Cerebellar nuclear complex (tissue), 1 donor: ENCODE data around the gene GPR89B.
"Not testable (repeated sequence)": the region's sequence is repeated elsewhere in the genome, so short reads cannot be mapped to it uniquely, and the experiment has no call there.

ENCODE experiments used
- DNase-seq, 2 experiments: peaks; one replicate each; lab custom pipeline; 2025; lab: John Stamatoyannopoulos, UW

Gene GPR89B

DNA sequence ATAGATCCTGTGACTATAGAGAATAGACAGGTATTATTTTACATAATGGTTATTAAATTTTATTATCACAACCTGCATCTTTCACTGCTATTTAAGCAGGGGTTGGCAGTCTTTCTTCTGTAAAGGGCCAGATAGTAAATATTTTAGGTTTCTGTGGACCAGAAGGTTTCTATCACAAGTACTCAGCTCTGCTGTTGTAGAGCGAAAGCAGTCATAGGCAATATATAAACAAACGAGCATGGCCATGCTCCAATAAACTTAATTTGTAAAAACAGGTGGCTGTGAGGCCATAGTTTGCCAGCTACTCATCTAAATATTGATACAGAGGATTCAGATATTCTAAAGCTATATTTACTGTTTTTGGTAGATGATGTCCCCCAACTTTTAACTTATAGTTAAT, 12.2 kb downstream of the GPR89B start:
- not testable (repeated sequence) for DNase-seq

- DNase-seq = not testable (repeated sequence)
Measured at GRCh38 chr1:147942563-147942962, 14.3 kb downstream of the GPR89B start.

DNA sequence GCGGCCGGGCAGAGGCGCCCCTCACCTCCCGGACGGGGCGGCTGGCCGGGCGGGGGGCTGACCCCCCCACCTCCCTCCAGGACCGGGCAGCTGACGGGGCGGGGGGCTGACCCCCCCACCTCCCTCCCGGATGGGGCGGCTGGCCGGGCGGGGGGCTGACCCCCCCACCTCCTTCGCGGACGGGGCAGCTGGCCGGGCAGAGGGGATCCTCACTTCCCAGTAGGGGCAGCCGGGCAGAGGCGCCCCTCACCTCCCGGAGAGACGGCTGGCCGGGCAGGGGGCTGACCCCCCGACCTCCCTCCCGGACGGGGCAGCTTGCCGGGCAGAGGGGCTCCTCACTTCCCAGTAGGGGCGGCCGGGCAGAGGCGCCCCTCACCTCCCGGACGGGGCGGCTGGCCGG, 21.3 kb downstream of the GPR89B start:
- not testable (repeated sequence) for DNase-seq

DNA sequence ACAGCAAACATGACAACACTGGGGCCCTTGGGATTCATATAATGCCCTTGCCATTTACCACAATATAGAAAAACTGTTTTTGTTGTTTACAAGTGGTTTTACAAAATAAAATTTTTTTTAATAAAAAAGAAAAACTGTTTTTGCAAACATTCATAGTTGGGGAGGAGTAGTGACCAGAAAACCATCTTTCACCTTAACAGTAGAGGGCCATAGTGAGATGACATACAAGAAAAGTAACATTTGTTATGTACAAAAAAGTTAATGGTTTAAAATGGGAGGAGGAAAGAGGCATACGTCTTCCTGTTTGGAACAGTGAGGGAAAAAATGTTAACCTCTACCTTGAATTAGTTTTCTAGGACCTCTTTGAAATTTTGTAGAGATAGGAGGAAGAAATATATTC, 30.7 kb downstream of the GPR89B start:
- not testable (repeated sequence) for DNase-seq

DNA sequence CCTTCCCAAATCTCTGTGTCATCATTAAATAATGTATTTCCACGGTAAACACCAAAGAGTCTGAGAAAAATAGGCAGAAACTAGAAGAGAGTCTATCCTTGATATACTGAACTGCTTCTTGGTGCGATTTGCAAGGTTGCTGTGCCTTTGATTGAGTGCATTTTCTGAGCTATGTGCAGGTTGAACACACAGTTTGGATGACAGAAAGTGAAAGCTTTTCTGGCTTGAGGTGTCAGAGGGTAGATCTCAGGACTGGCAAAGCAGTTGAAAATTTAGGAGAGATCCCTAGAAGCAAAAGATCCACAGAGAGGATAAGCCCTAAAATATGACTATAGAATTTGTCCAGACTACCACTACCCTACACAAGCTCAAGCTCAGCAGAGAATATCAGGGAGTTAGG, 31.5 kb downstream of the GPR89B start:
- not testable (repeated sequence) for DNase-seq

- DNase-seq = not testable (repeated sequence)
Measured at GRCh38 chr1:147964575-147964974, 36.4 kb downstream of the GPR89B start.

DNA sequence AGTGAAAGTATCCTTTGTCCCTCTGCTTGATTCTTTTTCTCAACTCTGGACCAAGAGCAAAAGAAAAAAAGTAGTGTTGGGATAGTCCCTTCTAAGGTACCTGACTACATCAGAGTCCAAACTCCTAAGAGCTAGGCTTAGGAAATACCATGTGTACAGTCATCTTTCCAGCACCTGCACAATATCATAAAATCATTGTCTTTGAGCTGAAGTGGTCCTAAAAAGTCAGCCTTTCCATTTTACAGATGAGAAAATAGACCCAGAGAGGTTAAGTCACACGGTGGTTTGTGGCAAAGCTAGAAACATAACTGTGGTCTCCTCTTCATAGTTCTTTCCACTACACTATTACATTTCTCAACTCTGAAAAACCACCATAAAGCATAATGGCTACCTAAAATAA, 38.4 kb downstream of the GPR89B start:
- DNase-seq = not testable (repeated sequence)

DNA sequence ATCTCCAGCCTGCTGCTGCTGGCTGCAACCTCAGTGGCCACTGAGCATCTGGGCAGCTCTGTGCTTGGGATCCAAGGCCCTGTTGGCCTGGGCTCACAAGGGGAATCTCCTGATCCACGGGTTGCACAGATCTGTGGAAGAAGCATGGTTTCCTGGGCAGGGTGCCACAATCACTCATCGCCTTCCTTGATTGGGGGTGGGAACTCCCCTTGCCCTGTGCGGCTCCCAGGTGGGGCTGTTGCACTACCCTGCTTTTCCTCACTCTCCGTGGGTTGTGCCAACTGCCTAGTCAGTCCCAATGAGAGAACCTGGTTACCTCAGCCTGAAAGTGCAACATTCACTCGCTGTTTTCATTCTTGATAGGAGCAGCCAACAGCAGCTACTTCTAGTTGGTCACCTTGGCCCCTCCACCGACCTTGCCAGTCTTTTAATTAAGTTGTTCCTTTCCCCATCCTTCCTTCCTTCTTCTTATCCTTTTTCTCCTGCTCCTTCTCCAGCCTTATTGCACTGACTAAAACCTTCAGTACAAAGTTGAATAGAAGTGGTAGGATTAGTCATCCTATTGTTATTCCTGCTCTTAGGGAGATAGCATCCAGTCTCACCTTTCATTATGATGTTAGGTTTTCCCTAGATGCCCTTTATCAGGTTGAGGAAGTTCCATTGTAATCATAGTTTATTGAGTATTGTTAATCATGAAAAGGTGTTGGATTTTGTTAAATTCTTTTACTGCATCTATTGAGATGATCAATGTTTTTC, 50.9 kb downstream of the GPR89B start:
- DNase-seq = not testable (repeated sequence)

- DNase-seq = not testable (repeated sequence)
Measured at GRCh38 chr1:147985374-147985773, 57.2 kb downstream of the GPR89B start.

DNA sequence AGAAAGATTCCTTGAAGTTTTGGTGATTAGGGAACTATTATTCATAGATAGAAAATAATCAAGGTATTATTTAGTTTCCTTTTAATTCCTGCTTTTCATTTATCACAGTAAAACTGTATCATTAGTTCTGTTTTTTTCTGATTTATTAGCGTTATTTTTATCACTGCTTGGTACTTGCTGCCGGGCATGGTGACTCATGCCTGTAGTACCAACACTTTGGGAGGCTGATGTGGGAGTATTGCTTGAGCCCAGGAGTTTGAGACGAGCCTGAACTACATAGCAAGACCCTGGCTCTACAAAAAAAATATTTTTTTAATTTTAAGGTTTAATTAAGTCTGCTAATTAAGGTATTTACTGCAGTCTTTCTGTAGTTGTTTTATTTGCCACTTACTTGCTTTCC, 59.7 kb downstream of the GPR89B start:
- not testable (repeated sequence) for DNase-seq

- not testable (repeated sequence) for DNase-seq
Measured at GRCh38 chr1:147992916-147993315, 64.7 kb downstream of the GPR89B start.

DNA sequence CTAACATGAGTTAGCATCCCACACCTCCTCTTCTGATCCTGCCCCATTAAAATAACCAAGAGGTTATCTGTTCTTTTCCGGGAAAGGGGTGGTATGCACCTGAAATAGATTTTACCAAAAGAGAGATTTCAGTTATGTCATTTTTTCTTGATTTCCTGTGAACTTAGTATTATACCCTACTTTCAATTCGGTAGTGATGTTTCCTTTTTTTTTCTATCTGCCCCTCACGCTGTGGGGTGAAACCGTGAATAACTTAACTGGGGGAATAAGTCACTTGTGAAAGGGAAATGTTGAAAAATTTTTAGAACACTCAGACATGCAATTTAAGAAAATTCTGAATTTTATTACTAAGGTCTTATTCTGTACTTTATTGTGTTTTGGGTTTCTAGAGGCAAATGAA, 65.2 kb downstream of the GPR89B start:
- not testable (repeated sequence) for DNase-seq

- not testable (repeated sequence) for DNase-seq
Measured at GRCh38 chr1:147993825-147994615, 65.8 kb downstream of the GPR89B start.

GRCh38 chr1:147996088-147996487, 67.9 kb downstream of the GPR89B start:
- not testable (repeated sequence) for DNase-seq

- DNase-seq = not testable (repeated sequence)
Measured at GRCh38 chr1:148007724-148008123, 79.5 kb downstream of the GPR89B start.

DNA sequence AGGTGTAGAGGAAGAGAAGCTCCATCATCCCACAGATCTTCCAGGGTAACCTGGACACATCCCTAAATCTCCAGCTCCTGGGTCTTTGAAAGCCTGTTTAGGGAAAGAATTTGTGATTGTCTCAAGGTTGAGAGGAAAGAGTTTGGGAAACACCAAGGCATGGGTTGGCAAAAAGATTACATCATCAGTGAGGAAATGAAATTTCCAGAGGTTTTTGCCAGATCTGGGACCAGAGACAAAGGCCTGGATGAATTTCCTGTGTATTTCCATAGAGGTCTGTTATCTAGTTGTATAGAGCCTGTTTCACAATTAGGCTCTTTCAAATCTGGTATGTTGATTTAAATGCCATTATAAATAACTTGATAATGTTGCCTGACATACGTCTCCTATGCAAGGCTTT, 82.3 kb downstream of the GPR89B start:
- DNase-seq = no peak

DNA sequence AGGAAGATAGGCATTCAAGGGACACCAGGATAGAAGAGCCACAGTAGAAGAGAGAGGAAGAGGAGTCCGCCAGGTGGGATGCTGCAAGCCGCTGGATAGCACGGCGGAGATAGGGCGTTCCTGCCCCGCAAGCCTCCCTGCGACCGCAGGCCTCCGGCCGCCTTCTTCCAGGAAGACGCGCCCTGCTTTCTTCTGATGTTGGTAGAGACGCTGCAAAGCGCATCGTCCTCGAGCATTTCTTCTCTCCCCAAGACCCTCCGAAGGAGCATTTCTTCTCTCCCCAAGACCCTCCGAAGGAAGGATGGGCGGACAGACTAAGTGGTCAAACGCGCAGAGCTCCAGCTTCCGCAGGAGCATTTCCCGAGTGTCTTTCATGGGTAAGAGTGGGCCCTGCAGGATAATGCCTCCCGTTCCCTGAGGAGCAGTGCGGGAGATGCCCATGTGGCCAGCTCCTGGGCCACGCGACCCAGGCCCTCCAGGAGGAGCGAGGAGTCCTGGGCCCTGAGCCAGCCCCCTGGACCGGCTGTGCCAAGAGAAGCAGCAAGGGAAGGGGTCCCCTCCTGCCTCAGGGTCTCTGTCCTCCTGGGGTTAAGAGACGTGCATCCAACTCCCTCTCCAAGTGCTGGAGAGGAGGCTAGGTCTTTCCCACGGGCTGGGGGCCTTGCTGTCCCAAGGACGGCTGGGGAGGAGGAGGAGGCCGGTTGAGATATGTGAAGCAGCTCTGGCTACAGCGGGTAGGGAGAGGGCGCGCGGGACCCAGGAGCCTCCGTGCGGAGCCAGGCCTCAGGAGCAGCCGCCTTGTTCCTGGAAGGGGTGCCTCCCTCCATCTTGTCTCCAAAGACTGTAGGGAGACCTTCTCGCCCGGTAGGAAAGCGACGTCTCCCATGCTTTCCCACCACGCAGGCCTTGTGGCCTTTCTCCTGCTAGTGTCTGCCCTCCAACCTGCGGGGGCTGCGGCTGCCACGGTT, 85.2 kb downstream of the GPR89B start:
- DNase-seq = not testable (repeated sequence)

DNA sequence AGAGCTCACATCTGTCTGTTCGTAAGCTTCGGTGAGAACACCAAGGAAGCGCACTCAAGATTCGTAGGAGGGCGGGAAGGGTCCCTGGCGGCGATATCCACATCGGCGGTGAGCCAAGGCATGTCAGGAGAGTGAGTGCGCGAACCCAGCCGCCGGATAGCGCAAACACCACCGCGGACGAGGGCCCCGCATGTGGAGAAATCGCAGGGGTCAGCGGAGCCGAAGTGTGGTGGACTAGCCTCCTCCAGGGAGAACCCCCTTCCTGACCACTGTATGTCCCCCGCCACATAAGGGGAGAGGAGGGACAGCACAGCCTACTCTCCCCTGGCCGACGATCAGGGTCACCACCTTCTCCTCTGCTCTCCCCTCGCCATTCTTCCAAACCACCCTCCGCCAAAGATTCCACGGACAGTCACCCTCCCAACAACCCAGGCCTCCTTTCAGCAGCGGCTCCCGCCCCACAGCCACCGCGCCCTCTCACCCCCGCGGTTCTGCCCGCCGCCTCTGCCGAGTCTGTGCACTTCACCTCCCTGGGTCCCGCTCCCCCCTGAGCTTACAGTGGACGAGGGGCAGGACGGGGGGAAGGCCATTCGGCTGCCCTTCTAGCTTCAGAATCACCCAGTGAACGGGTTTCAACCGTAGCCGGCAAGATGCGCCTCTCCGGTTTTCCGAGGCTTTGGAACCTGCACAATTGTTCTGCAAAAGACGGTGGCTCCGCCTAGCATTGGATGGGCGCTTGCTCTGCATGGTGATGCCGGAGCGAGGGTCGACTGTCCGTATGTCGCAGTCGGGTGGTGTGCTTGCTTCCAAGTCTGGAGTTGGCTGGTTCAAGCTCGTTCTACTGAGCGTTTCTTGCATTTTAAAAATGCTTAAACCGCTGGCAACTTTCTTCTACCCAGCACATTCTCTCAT, 86.3 kb downstream of the GPR89B start:
- DNase-seq = not testable (repeated sequence)

DNA sequence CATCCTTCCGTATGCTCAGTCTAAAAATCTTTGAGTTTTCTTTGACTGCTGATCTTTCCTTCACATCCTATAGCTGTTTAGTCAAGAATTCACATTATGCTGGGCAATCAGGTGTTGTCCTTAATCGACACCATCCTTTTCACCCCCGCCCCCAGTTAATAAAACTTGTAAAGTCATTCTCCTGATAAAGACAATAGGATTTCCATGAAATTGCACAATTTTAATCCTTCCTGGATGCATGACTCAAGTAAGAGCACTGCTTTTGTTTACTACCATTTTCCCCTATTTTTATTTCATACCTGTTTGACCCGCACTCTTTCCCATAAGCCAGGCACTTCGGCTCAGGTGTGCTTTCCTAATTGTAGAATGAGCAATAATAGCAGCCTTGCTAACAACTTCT, 96.7 kb downstream of the GPR89B start:
- DNase-seq = not testable (repeated sequence)

GRCh38 chr1:148027004-148027403, 98.8 kb downstream of the GPR89B start:
- DNase-seq = not testable (repeated sequence)

- not testable (repeated sequence) for DNase-seq
Measured at GRCh38 chr1:148032247-148032646, 104.0 kb downstream of the GPR89B start.
